ENCODE measurements around the gene ITPK1.

The ITPK1 gene

GRCh38 chr14:93005135-93005813, 110.5 kb downstream of the ITPK1 start:
- no peak for DNase-seq

- DNase-seq, result no peak
Observed at GRCh38 chr14:93004699-93005082, 111.0 kb downstream of the ITPK1 start.

GRCh38 chr14:93003945-93004698, 111.6 kb downstream of the ITPK1 start:
- DNase-seq, result no peak

DNA sequence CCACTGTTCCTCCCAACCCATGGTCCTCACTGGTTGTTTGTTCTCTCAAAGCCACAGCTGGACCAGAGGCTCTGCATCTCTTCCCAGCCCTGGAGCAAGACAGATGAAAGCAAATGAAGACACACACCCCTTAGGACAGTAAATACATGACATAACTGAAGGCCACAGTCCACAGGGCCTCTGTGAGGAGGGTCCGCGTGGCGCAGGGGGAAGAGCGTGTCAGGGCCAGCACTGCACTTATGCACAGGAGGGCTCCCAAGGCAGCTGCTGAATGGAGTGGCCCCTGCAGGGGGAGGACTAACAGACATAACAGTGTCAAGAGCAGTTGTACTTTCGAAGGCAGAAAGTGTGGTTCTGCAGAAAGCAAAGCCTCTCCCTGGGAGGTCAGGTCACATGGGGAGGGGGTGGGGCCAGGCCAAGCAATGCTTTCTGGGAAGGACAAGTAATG, 112.8 kb downstream of the ITPK1 start:
- DNase-seq, result no peak

- no peak for DNase-seq
Observed at GRCh38 chr14:93002049-93002448, 113.7 kb downstream of the ITPK1 start.

DNA sequence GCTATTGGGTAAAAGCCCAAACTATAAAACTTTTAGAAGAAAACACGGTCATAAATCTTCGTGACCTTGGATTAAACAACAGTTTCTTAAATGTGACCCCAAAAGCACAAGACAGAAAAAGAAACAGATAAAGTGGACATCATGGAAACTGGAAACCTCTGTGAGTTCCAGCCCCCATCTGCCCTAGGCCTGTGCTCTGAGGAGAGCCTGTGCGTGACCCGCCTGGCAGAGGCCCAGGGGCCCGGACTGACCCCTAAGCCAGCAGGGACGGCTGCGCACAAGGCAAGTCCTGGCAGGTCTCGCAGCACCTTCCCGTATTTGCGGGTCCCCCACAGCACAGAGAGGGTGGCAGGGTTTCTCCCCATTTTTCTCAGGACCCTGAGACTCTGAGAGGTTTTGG, 116.8 kb downstream of the ITPK1 start:
- no peak for DNase-seq

DNA sequence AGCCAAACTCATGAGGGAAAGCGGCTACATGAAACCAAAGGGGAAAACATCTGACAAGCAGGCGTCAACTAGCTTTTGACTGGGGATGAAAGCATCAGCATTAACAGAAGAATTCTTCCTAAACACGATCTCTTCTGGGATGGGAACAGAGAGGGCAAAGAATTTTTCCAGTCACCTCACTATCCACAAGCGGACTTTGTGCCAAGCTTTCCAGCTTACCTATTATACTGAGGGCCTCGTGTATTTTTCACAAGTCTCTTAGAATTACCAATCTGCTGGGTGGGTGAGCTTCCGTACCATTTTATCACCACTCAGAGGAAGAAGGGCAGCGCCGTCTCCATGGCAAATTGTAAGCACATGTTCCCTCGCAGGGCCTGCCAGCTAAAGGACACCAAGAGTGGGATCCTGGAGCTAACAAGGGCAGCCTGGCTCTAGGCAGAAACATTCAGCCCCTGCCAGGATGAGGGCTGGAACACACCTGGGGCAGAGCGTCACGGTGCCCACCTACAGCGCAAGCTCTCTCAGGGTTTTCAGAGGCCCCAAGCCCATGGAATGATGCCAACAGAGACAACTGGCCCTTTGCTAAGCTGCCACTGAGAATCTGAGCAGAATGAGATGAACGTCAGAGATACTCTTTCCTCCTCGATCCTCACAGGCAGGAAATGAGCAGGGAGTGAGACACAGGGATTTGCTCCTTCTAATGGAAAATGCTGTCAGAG, 118.2 kb downstream of the ITPK1 start:
- DNase-seq, result no peak

DNA sequence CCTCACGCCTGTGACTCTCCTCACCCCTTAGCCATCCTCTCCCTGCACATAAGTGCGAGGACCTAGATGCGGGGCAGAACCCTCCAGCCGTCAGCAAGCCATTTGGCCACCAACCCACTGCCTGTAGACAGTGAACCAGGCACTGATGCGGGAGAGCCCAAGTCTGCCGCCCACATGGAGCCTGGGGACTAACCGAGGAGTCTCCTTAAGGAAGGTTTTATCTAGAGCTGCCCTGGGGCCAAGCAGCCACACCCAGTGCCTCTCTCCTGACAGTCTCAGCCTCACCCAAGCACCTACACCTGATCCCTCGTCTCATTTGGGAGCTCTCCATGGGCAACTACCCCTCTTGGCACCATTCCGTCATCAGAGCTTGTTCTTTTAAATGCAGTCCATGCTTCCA, 120.1 kb downstream of the ITPK1 start:
- DNase-seq, result no peak

DNA sequence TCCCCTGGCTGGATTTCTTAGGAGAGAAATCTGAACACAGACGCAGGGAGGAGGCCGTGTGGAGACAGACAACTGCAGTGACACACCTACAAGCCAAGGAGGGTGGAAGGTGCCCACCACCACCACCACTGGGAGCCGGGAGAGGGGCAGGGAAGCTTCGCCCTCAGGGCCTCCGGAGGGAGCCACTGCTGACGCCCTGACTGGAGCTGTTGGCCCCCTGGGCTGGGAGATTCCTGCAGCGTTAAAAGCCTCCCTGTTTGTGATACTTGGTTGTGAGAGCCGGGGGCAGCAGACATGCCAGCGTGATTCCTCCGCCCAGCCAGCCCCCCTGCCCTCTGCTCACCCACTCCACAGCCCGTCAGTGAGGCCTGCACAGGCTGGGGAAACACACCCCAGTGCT, 120.8 kb downstream of the ITPK1 start:
- no peak for DNase-seq

- no peak for DNase-seq
Observed at GRCh38 chr14:92994131-92994676, 121.5 kb downstream of the ITPK1 start.

GRCh38 chr14:92993302-92993701, 122.4 kb downstream of the ITPK1 start:
- DNase-seq, result no peak

DNA sequence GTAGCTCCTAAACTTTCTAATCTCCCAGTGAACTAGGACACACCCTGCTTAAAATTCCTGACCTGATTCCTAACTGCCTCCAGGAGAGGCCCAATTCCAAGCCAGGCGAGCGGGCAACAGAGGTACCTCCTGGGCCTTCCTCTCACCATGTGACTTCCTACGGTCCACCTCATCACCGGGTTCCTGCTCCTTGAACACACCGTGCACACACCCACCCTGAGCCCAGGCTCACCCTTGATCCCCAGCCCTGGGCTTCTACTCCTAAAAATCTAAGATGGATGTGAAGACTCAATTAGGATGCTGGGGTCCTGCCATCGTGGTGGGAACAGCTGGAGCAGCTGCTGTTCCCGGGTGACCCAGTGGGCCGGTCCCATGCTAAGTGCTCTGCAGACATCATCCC, 124.2 kb downstream of the ITPK1 start:
- no peak for DNase-seq

GRCh38 chr14:92990456-92991430, 125.0 kb downstream of the ITPK1 start:
- DNase-seq, result no peak

DNA sequence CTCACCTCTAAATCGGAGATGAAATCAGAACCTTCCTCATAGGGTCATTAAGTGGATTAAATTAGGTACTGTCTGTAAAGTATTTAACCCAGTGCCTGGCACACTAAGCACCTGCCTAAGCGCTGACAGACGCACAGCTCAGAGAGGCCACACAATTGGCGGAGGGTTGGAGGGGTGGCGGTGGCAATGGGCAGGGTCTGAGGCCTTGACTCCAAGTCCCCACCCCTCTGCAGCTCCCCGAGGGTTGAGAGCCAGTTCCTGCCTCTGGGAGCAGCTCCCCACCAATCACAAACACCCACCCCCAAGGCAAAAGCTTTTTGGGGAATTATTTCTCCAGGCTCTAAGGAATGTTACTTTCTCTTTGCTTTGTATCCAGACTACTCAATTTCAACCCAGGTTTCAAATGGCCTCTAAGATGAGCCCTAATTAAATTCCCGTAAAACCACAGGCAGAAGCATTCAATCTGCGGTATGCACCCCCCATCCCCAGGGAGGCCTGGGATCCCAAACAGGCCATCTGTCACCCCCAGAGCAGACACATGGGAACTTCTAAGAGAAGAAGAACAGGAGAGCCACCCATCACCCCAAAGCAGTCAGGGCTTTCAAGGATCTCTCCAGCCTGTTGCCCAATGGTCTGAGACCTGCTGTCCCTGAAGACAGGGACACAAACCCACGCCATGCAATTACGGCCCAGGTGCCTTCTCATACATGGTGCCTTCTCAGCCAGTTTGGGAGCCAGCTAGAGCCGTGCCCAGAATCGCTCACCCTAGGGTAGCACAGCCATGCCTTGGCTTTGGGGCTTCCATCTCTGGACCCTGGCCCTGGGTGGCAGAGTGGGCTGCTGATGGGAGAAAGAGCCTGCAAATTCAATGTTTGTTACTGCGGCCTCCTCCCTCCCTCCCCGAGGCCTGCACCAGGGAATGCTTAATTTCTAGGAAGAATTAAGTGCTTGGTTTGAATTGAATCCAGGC, 126.7 kb downstream of the ITPK1 start:
- DNase-seq, result no peak

DNA sequence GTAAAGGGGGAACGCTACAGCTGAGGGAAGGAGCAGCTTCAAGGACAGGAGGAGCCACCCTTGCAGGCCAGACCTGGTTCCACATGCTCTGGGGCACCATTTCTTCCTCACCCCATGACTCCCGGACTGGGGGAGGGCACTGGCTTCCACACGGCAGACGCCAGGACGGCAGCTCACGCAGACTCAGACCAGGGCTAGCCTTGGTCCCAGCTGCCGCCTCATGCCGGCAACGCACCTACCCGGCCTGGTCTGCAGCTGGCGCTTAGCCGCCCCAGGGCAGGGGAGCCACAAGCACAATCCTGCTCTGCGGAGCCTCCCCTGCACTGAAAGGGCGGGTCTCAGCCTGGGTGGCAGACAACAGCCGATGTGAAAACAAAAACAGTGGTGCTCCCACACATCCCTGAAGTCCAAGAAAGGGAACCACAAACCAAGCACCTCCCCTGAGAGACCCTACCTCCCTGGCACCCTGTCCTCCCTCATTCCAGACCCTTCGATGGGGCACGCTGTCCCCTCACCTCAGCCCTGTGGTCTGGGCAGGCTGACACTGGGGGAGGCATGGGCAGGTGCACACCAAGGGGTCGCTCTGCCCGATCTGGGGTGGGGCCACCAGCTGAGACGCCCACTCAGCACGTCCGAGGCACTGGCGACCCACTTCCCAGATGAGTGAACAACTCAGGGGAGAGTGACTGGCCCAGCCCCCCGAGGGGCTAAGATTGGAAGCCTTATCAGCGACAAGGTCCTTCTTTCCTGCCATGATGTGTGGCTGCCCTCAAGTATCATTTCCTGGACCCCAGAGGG, 127.8 kb downstream of the ITPK1 start:
- no peak for DNase-seq

- DNase-seq, result no peak
Observed at GRCh38 chr14:92987148-92987570, 128.6 kb downstream of the ITPK1 start.

DNA sequence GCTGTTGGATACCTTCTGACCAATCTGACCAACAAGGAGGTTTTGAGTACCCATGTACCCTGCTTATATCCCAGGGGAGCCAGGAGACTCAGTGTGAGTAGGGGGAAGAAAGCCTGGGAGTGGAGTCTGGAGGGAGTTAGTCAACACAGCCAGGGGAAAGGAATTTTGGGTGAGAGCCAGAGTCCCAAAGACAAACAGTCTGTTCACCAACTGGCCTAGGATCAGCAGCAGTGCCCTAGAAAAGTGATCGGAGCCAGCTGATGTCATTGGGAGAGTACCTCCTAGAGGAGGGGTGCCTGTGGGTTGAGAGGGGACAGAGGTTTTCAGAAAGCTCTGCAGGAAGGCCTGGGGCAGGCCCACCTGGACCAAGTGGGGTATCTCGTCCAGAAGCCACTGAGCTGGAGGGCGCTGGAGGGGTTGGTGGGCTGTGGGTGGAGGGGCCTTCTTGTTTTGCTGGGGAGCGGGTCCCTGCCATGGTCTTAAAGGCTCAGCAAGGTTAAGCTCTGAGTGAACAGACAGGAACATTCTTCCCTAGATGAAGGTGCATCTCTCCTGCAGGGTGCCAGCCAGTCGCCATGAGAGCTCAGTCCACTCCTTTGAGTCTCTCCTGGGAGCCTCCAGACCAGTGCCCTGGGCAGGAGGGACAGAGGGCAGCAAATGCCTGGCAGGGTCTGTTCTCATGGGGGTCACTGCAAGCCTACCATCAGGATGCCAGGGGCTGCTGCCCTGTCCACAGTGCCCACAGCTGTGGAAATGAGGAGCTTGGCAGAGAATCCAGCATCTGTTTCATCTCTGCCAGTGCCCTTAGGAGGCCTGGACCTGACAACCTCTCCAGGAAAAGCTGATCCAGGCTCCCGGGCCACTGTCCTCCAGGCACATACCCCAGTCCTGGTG, 129.2 kb downstream of the ITPK1 start:
- no peak for DNase-seq

- no peak for DNase-seq
Observed at GRCh38 chr14:92985521-92985920, 130.2 kb downstream of the ITPK1 start.

DNA sequence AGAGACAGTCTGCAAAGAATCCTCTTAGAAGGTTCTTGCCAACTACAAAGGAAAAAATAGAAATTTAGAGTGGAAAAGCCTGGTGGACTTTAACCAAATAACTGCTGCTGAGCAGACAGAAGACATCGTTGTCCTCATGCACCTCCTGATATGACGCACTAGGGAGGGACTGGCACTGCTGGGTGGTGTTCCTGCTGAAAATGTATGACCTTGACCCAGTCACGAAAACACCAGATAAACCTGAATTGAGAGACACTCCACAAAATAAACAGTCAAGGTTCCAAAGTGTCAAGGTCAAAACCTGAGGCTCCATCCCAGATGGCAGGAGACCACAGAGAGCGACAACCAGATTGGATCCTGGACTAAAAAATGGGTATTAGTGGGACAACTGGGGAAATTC, 130.8 kb downstream of the ITPK1 start:
- no peak for DNase-seq

Measured in stimulated activated CD4-positive, alpha-beta T cell treated with anti-CD3 and anti-CD28 coated beads, Interleukin-4, amount 100 ng/mL, for 4 hours (primary cell).